ENCODE data around the gene GORASP1.
A peak's percentile ranks its signal among the peaks of the same experiment; 100 is the strongest.

The GORASP1 gene

DNA sequence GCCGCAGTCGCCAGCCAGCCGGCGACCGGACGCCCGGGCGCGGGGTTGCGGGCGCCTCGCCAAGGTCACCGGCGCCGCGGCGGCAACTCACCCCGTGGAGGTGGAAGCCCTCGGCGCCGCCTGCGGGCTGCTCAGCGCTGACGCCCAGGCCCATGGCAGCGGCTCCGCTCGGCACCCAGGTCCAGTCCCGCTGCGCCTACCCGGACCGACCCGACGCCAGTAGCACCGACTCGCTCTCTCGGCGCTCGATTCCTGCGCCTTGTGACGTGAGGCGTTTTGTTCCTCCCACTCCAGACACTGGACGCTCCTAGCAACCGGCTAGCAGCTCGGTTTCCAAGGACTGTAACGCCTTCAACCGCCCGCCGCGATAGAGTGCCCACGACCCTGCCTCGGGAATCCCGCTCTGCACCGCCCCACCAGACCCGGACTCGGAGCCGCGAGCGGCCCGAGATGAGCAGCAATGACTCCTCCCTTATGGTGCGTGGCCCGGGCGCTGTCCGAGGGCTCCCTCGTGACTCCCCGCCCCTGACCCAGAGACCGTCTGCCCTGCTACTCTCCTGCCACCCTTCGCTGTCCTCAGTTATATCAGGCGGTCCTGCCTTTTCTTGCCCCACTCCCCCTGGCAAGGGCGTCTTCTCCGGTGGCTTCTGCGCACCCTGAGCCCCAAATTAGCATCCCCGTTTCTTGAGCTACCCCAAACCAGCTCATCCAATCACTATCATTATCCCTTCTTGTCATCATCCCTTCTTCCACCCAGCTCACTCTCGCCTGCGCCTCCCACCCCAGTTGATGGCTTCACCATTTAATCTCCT, at the start of gene GORASP1, which contains the start of gene TTC21A:
GORASP1 (minus strand) TSS at position 240 of the 812 bp plus-strand sequence; CDS start at position 154, 86 bp downstream.
TTC21A (plus strand) TSS at position 293 of the 812 bp plus-strand sequence; CDS start at position 451, 158 bp downstream.
- DNase-seq (ENCODE audit: low read depth in 2 of 2): peak in 1 of 2 donors; percentile 25

DNA sequence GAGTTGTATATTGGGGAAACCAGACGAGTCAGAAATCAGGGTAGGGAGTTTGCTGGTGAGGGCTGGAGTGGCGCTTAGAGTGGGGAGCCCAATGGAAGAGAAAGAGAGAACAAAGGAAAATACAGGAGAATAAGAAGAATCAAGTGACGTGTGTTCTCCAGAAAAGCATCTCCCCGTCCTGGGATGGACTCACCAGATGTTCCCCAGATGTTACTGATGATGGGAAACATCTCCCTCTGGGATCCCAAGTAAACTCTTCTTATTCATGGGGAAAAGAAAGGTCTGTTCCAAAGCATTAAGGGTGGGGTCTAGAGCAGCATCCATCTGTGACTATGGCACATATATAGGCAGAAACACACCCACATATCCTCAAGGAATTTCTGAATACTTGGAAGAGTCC, 49.0 kb upstream of the GORASP1 start:
- DNase-seq (ENCODE audit: low read depth in 2 of 2): no peak

DNA sequence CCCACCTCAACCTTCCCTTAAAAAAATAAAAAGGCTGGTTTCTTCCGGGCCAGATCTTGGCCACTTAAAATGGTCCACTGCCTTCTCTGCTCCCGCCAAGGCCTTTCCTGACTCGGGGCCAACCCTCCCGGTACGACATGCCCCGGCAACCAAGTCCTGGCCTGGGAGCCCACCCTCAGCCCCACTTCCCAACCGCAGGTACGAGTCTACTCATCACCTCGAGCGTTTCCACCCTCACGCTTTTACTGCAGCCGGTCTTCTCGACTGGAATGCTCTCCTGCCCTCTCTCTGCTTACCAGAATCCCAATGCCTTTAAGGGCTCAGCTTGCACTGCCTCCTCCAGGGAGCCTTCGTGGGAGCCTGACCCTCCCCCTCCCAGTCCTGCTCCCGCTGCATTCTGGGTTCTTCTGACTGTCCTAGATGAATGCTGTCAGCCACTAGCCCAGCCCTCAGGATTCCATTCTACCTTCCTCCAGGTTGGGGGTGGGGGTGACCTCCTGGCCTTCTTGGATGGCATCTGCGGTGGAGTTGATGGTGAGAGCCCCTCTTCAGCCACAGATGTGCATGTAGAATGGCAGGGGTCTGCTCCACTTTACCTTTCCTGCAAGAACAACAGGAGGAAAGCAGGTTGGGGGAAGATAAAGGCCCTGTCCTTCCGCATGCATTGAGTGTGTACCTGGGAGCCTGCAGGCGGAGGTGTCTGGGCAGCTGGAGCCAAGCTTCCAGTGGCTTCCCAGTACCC, 47.0 kb upstream of the GORASP1 start:
- no peak for DNase-seq (ENCODE audit: low read depth in 2 of 2)

DNA sequence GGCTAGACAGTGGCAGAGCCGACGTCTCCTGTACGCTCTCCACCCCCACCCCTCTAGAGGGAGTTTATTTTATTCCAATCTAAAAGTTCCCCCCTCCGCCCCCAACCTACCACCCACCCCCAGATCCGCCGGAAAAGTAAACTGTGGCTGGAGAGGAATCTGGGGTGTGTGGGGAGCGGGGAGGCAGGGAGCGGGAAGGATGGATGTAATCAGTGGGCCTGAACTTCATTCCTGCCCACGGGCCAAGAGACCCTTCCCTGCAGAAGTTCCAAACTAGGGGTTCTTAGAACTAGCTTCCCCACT, 46.5 kb upstream of the GORASP1 start:
- DNase-seq (ENCODE audit: low read depth in 2 of 2): no peak

- peak in 1 of 2 donors; percentile 60 for DNase-seq (ENCODE audit: low read depth in 2 of 2)
Measured at GRCh38 chr3:39150803-39151631, 43.6 kb upstream of the GORASP1 start.

- DNase-seq (ENCODE audit: low read depth in 2 of 2): no peak
Measured at GRCh38 chr3:39150148-39150802, 42.8 kb upstream of the GORASP1 start.

- DNase-seq (ENCODE audit: low read depth in 2 of 2): no peak
Measured at GRCh38 chr3:39149498-39150147, 42.2 kb upstream of the GORASP1 start.

GRCh38 chr3:39149059-39149455, 41.6 kb upstream of the GORASP1 start:
- no peak for DNase-seq (ENCODE audit: low read depth in 2 of 2)

GRCh38 chr3:39148435-39149058, 41.1 kb upstream of the GORASP1 start:
- no peak for DNase-seq (ENCODE audit: low read depth in 2 of 2)

DNA sequence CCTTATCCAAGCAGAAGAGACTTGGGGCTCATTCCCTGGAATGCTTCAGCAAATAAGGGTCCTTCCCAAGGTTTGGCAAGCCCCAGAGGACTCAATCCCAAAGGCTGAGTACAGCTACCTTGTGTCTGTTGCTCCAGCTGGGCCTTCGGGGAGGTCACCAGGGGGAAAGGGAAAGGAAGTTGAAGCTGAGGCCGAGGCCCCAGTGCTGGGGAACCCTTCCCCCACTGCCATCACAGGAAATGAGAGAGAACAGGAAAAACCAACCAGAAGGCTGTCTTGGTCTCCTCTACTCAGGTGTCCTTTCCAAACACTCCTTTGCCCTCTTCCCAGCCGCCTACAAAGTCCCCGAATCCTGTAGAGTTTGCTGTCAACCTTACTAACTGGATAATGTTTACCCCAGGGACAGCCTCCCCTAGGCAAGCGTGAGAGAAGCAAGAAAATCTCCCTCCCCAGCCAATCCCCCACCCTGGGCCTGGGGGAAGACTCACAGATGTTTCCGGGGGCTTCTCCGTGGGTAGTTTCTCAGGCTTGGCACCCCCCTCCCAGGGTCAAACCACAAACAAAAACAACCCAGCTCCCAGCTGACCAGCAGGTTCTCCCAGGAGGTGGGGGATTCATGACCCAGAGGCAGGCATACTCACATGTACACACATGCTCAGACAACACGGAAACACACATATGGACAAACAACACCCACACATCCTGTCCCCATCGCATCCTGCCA, 40.4 kb upstream of the GORASP1 start:
- no peak for DNase-seq (ENCODE audit: low read depth in 2 of 2)

- peak; percentile 57 for DNase-seq (ENCODE audit: low read depth in 2 of 2)
Measured at GRCh38 chr3:39146611-39147591, 39.5 kb upstream of the GORASP1 start.

GRCh38 chr3:39146083-39146501, 38.7 kb upstream of the GORASP1 start:
- DNase-seq (ENCODE audit: low read depth in 2 of 2): no peak

DNA sequence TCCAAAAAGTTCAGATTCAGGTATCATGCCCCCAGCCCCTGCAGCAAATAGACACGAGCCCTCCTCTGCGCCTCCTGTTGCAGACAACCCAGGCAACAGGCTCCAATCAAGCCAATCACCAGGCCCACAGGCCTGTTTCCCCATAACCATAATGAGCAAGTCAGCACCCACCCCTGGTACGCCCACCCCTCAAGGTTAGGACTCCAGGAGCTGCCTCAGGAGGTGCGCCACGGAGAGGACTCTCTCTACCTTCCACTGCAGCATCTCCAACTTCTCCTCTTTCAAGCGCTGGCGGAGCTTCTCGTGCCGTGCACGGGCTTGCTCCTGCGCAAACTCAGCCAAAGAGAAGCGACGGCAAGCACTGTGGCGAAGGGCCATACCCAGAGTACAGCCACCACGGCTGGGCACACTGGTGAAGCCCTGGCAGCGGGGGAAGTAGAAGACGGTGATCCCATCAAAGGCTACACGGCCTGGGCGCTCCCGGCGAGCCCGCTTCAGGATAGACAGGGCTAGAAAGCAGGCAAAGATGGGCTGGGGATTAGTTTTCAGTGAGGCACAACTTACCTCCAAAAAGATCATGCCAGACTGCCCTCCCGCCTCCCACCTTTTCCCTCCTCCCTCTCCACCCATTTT, 37.4 kb upstream of the GORASP1 start:
- no peak for DNase-seq (ENCODE audit: low read depth in 2 of 2)

- no peak for DNase-seq (ENCODE audit: low read depth in 2 of 2)
Measured at GRCh38 chr3:39144095-39144747, 36.8 kb upstream of the GORASP1 start.

- DNase-seq (ENCODE audit: low read depth in 2 of 2): no peak
Measured at GRCh38 chr3:39143051-39143885, 35.8 kb upstream of the GORASP1 start.

DNA sequence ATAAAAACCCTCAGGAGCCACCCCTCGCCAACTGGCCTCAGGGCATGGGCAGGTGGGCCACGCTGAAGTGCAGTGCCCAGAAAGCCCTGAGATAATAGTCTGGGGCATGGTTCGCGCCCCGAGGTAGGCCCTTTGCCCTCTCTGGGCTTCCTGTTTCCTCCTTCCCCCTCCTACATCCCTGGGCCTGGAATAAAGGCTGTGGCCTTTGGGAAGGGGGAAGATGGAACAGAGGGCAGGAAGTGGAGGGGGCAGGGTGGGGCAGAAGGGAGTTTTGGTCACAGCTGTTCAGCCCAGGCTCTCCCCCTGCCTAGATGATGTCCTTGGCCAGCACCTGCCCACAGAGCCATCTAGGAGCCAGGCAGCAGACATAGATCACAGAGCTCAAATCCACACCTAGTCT, 34.6 kb upstream of the GORASP1 start:
- DNase-seq (ENCODE audit: low read depth in 2 of 2): no peak
